Loucy (cell line): Measurements from ENCODE around the gene VSIG8.

Experiments used
- CTCF ChIP-seq: fragments of 200-600 bp; sonication (generic); conservative IDR thresholded peaks from 2 replicates; pipeline ENCODE4 v1.5.1; 2014; ENCODE audit warnings: mild to moderate bottlenecking, antibody characterized with exemption, low read length
- EZH2phosphoT487 ChIP-seq: fragments of 200-600 bp; IDR thresholded peaks from 2 replicates; pipeline ENCODE4 v1.6.1; 2018; ENCODE audit warnings: antibody characterized with exemption, mild to moderate bottlenecking, moderate library complexity, borderline replicate concordance

DNA sequence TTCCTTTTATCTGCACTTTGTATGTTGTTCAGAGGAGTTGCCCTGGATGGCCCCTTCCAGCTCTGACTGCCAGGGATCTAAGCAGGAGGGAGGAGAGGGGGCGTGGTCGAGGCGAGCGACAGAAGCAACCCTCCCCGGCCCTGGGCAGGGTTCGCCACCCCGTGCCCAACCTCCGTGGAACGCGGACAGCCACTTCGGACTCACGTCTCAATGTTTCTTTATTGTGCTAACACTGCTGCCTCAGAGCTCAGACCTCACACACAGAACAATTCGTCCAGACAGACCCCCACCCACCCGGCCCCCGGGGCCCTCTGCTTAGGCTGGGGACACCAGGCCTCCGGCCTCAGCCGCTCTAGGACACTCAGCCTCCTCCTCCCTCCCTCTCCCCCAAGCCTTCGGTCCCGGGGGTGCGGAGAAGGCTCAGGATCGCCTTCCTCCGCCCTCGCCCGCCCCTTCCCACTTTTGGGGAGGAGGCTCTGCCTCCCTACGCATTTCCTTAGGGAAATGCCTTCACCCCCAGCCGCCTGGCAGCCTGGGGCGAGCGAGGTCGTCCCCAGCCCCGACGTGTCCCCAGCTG lies 8.3 kb downstream of the VSIG8 start:
- TF ChIP-seq CTCF (no peak), EZH2phosphoT487 (no peak)
